Mesothelial cell of epicardium (in vitro differentiated cells): Measurements from ENCODE around the gene HSD17B11. TPM values are rescaled to one million over a fixed set of nuclear protein-coding genes. Genes with fewer than 3 reads are reported as not detected.
A peak's percentile ranks its signal among the peaks of the same experiment; 100 is the strongest.
"Not testable (repeated sequence)": the region's sequence is repeated elsewhere in the genome, so short reads cannot be mapped to it uniquely, and the experiment has no call there.

Experiments
- DNase-seq, 2 experiments: peaks; one replicate each; pipeline ENCODE4 v3.0.0; 2021; ENCODE audit warnings: low spot score in 2 of 2; ENCODE audit not compliant: unreplicated experiment in 2 of 2
- H3K27ac Mint-ChIP-seq: 2 replicates; pipeline ENCODE4 v1.8.0; 2021; ENCODE audit warnings: mixed read lengths
- H3K27me3 Mint-ChIP-seq: 2 replicates; pipeline ENCODE4 v1.8.0; 2021; ENCODE audit warnings: low read depth, mixed read lengths
- H3K36me3 Mint-ChIP-seq: 2 replicates; pipeline ENCODE4 v1.8.0; 2021; ENCODE audit warnings: mixed read lengths
- H3K4me1 Mint-ChIP-seq: 2 replicates; pipeline ENCODE4 v1.8.0; 2021; ENCODE audit warnings: mixed read lengths
- H3K4me3 Mint-ChIP-seq: 2 replicates; pipeline ENCODE4 v1.8.0; 2021; ENCODE audit warnings: mild to moderate bottlenecking, moderate library complexity, mixed read lengths
- H3K9me3 Mint-ChIP-seq: 2 replicates; pipeline ENCODE4 v1.8.0; 2021; ENCODE audit warnings: mixed read lengths
- total RNA-seq: library from RNA; stranded (reverse); gene quantifications from 3 replicates; pipeline ENCODE4 v1.2.1, GENCODE V29; 2021
- TF ChIP-seq, protein P1 (sequence below): fragments of 200-600 bp; sonication (generic); IDR thresholded peaks from one replicate; pipeline ENCODE4 v1.5.0; 2021; ENCODE audit warnings: antibody characterized with exemption; ENCODE audit not compliant: unreplicated experiment

HSD17B11 gene
- total RNA-seq, 1 donor from 2014 or later: 19.2 TPM

DNA sequence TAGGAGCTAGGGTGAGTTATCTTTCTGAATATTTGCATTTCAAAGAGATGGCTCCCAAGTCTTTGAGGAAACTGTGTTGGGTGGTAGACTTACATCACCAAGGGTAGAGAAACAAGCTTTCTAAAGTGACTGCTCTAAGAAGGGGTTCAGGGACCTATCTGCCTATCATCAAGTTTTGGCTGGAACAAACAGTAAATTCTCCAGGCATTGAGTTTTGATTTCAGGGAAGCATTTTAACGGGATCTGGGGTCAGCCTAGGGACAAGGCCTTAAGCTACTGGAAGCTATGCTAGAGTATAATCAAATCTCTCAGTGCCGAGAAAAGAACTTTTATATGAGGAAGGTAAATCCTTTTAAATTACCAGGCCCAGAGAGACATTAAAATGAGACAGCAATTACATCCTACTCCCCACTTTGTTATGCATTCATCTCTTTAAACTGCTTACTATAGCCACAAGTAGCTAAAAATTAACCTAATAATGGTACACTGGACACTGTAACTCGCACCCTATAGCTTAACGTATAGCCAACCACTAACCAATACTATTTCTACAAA, 29.4 kb upstream of the HSD17B11 start:
- peaks cover 6% of the 10 kb centered on the region for H3K9me3 Mint-ChIP-seq
- H3K4me1 Mint-ChIP-seq: peaks cover 41% of the 10 kb centered on the region

GRCh38 chr4:87419578-87420249, 28.7 kb upstream of the HSD17B11 start:
- H3K4me3 Mint-ChIP-seq: no peak overlapping the region

More for the DNA sequence above, 29.4 kb upstream of the HSD17B11 start:
- Mint-ChIP-seq H3K4me3 (no peak overlapping the region), H3K27ac (peak overlapping the region; percentile 39), H3K27me3 (no peaks in the 10 kb centered on the region), H3K36me3 (no peaks in the 10 kb centered on the region)
- TF ChIP-seq, protein P1, sequence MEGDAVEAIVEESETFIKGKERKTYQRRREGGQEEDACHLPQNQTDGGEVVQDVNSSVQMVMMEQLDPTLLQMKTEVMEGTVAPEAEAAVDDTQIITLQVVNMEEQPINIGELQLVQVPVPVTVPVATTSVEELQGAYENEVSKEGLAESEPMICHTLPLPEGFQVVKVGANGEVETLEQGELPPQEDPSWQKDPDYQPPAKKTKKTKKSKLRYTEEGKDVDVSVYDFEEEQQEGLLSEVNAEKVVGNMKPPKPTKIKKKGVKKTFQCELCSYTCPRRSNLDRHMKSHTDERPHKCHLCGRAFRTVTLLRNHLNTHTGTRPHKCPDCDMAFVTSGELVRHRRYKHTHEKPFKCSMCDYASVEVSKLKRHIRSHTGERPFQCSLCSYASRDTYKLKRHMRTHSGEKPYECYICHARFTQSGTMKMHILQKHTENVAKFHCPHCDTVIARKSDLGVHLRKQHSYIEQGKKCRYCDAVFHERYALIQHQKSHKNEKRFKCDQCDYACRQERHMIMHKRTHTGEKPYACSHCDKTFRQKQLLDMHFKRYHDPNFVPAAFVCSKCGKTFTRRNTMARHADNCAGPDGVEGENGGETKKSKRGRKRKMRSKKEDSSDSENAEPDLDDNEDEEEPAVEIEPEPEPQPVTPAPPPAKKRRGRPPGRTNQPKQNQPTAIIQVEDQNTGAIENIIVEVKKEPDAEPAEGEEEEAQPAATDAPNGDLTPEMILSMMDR: no peak
- DNase-seq: no peak

GRCh38 chr4:87418410-87418809, 27.4 kb upstream of the HSD17B11 start:
- DNase-seq, H3K9me3 Mint-ChIP-seq, H3K27ac Mint-ChIP-seq, H3K4me3 Mint-ChIP-seq, H3K36me3 Mint-ChIP-seq, H3K27me3 Mint-ChIP-seq: not testable (repeated sequence)
- peaks cover 30% of the 10 kb centered on the region for H3K4me1 Mint-ChIP-seq

More at GRCh38 chr4:87419578-87420249, 28.7 kb upstream of the HSD17B11 start:
- Mint-ChIP-seq H3K4me1 (peaks cover 40% of the 10 kb centered on the region), H3K36me3 (no peaks in the 10 kb centered on the region), H3K27me3 (no peaks in the 10 kb centered on the region), H3K9me3 (peaks cover 6% of the 10 kb centered on the region), H3K27ac (peak overlapping the region; percentile 39)
- no peak for DNase-seq
- TF ChIP-seq, protein P1: no peak

GRCh38 chr4:87416965-87417364, 26.0 kb upstream of the HSD17B11 start:
- Mint-ChIP-seq H3K27ac (no peak overlapping the region), H3K4me3 (no peak overlapping the region), H3K4me1 (peaks cover 26% of the 10 kb centered on the region), H3K9me3 (peaks cover 9% of the 10 kb centered on the region), H3K27me3 (no peaks in the 10 kb centered on the region), H3K36me3 (no peaks in the 10 kb centered on the region)
- TF ChIP-seq, protein P1: no peak
- DNase-seq: no peak

DNA sequence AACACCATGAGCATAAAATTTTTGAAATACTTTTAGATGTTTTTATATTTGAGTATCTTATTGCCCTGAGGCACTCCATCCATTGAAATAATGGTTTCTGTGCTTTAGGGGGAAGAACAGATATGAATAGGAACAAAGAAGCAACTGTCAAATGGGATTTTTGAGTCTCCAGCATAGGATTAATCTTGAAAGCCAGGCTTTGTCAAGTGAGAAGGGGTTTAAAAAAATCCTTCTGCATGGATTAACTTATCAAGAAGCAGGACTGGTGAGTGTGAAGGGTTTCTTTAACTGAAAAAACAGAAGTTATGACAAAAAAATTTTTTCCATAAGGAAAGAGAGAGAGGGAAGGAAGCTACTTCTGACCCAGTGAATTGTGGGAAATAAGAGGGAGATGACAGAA, 23.8 kb upstream of the HSD17B11 start:
- TF ChIP-seq, protein P1: no peak
- no peak overlapping the region for H3K27ac Mint-ChIP-seq
- no peak for DNase-seq
- no peak overlapping the region for H3K4me3 Mint-ChIP-seq
- no peaks in the 10 kb centered on the region for H3K27me3 Mint-ChIP-seq
- peaks cover 9% of the 10 kb centered on the region for H3K9me3 Mint-ChIP-seq
- peaks cover 18% of the 10 kb centered on the region for H3K4me1 Mint-ChIP-seq
- H3K36me3 Mint-ChIP-seq: no peaks in the 10 kb centered on the region

DNA sequence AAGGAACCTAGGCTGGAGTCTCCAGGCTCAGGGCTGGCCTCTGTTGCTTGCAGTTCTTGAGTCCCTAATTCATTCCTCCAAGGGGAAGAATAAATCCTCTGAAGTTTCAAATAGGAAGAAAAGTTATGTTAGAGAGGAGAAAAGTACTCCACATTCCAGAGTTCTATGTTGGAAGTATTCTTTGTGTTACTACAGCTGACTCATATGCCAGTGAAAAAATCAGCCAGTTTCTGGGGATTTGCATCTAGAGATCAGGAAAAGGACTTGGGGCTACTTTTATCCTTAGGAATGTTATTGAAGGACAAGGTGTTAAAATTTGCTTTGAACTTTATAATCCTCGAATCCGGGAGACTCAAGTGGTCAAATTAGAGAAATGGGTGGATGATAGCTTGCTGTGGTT, 19.7 kb upstream of the HSD17B11 start:
- TF ChIP-seq, protein P1: no peak
- Mint-ChIP-seq H3K36me3 (no peaks in the 10 kb centered on the region), H3K27ac (no peak overlapping the region), H3K4me1 (peaks cover 39% of the 10 kb centered on the region), H3K27me3 (no peaks in the 10 kb centered on the region), H3K4me3 (no peak overlapping the region), H3K9me3 (peaks cover 5% of the 10 kb centered on the region)
- DNase-seq: no peak
